Nephron progenitor cell (in vitro differentiated cells): ENCODE data around the gene GRM8.

Experiments used
- DNase-seq: peaks from one replicate; pipeline ENCODE4 v3.0.0; 2021
- H3K27ac Mint-ChIP-seq: 2 replicates; pipeline ENCODE4 v1.8.0; 2021; ENCODE audit warnings: mild to moderate bottlenecking, moderate library complexity, mixed read lengths
- H3K27me3 Mint-ChIP-seq: 2 replicates; pipeline ENCODE4 v1.8.0; 2021; ENCODE audit warnings: mild to moderate bottlenecking, low read depth, mixed read lengths; ENCODE audit not compliant: poor library complexity
- H3K36me3 Mint-ChIP-seq: 2 replicates; pipeline ENCODE4 v1.8.0; 2021; ENCODE audit warnings: low read depth, mixed read lengths
- H3K4me1 Mint-ChIP-seq: 2 replicates; pipeline ENCODE4 v1.8.0; 2021; ENCODE audit warnings: mixed read lengths
- H3K4me3 Mint-ChIP-seq: 2 replicates; pipeline ENCODE4 v1.8.0; 2021; ENCODE audit warnings: mild to moderate bottlenecking, moderate library complexity, mixed read lengths
- H3K9me3 Mint-ChIP-seq: 2 replicates; pipeline ENCODE4 v1.8.0; 2021; ENCODE audit warnings: mild to moderate bottlenecking, moderate library complexity, mixed read lengths
- TF ChIP-seq, protein P1 (sequence below): fragments of 200-600 bp; sonication (generic); IDR thresholded peaks from 2 replicates; pipeline ENCODE4 v1.5.0; 2021; ENCODE audit warnings: antibody characterized with exemption

GRM8 gene

DNA sequence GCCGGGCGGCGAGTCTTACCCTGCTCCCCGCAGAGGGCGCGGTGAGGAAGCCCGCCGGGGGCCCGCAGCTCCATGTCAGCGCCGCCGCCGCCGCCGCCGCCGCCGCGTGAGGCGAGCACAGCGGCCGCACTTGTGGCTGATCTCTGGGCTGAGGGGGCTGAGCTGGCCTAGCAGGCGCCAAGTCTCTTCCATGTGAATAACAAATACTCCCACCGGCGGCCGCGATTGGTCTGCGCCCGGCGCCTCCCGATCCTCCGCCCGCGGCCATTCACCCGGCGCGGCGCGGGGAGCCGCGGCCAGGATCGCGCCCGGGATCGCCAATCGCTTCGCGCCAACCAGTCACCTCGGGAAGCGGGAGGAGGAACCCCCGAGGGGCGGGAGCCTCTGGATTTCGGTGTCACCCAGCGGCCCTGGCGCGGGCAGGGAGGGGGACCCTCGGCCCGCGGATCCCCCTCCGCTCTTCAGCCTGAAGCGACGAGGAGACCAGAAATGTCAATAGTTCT is at the start of gene GRM8:
TSS of gene GRM8 (minus strand) at position 164 of the 503 bp plus-strand sequence.
- DNase-seq, result peak; percentile 81
- H3K27me3 Mint-ChIP-seq, result peaks cover 82% of the 10 kb centered on the region
- no peak within 1 kb of the TSS for H3K27ac Mint-ChIP-seq
- no peaks in the 10 kb centered on the region for H3K36me3 Mint-ChIP-seq
- H3K4me3 Mint-ChIP-seq, result peak within 1 kb of the TSS; percentile 85
- no peaks in the 10 kb centered on the region for H3K9me3 Mint-ChIP-seq
- TF ChIP-seq, protein P1, sequence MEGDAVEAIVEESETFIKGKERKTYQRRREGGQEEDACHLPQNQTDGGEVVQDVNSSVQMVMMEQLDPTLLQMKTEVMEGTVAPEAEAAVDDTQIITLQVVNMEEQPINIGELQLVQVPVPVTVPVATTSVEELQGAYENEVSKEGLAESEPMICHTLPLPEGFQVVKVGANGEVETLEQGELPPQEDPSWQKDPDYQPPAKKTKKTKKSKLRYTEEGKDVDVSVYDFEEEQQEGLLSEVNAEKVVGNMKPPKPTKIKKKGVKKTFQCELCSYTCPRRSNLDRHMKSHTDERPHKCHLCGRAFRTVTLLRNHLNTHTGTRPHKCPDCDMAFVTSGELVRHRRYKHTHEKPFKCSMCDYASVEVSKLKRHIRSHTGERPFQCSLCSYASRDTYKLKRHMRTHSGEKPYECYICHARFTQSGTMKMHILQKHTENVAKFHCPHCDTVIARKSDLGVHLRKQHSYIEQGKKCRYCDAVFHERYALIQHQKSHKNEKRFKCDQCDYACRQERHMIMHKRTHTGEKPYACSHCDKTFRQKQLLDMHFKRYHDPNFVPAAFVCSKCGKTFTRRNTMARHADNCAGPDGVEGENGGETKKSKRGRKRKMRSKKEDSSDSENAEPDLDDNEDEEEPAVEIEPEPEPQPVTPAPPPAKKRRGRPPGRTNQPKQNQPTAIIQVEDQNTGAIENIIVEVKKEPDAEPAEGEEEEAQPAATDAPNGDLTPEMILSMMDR, result no peak
- peaks cover 9% of the 10 kb centered on the region for H3K4me1 Mint-ChIP-seq

DNA sequence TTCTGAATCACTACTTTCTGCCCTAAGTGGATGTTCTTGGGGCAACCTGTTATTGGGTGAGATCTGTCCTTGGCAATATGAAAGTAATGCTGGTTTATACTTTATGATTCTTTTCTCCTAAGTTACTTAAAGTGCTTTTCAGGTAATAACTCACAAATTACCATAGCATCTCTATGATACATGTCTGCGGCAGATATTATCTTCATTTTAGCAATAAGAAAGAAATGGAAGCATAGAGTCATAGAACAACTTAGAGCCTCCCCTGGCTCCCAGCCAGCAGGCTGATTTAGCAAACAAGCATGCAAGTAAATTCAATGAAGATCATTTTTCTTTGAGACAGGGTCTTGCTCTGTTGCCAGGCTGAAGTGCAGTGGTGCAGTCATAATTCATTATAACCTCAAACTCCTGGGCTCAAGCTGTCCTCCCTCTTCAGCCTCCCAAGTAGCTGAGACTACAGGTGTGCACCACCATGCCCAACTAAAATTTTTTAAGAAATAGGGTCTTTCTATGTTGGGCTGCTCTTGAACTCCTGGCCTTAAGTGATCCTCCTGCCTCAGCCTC is 38.1 kb upstream of the GRM8 start:
- H3K9me3 Mint-ChIP-seq, result no peaks in the 10 kb centered on the region
- H3K27ac Mint-ChIP-seq, result no peak overlapping the region
- no peaks in the 10 kb centered on the region for H3K36me3 Mint-ChIP-seq
- TF ChIP-seq, protein P1, result no peak
- no peak for DNase-seq
- peaks cover 7% of the 10 kb centered on the region for H3K4me1 Mint-ChIP-seq
- peaks cover 14% of the 10 kb centered on the region for H3K27me3 Mint-ChIP-seq
- H3K4me3 Mint-ChIP-seq, result no peak overlapping the region

DNA sequence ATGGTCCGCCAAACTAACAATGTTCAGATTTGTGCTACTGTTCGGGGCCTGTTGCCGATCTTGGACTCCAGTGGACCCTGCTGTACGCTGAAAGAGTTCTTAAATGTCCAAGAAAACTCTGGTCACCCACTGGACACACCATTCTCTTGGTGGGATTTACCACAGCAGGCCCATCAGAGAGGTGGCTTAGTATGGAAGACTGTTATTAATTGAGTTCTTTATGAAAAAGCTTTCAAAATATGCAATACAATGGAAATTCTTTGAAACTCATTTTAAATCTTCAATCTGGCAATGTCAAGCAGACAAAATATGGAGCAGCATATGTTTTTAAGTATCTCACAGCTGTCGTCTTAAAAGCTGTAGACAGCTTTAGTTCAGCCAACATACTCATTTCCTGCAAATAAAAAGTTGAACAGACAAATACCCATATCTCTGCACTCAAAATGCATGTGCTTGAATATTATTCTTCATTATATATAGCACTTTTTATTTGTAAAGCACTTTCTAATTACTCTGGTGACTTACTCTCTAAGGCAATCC is 37.4 kb upstream of the GRM8 start:
- TF ChIP-seq, protein P1, result no peak
- Mint-ChIP-seq H3K4me3 (no peak overlapping the region), H3K27me3 (peaks cover 14% of the 10 kb centered on the region), H3K4me1 (peaks cover 7% of the 10 kb centered on the region), H3K9me3 (no peaks in the 10 kb centered on the region), H3K36me3 (no peaks in the 10 kb centered on the region), H3K27ac (no peak overlapping the region)
- no peak for DNase-seq

DNA sequence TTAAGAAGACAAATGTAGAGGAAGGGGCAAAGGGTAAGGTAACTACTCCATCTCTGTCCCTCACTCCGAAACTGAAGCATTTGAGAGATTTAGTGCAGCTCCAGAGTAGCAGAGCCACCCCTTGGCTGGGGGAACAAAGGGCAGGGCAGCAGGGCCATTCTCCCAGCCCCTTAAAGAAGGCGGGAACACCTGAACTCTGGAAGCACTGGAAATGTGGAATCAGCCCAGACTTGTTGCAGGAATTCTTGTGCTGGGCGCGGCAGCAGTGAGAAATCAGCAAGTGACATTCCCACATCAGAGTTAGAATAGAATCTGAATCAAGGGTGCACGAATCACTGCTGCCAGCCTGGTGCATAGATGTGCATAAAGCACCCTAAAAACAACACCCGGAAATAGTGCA is 34.4 kb upstream of the GRM8 start:
- Mint-ChIP-seq H3K36me3 (no peaks in the 10 kb centered on the region), H3K4me1 (peaks cover 7% of the 10 kb centered on the region)
- DNase-seq, result no peak

DNA sequence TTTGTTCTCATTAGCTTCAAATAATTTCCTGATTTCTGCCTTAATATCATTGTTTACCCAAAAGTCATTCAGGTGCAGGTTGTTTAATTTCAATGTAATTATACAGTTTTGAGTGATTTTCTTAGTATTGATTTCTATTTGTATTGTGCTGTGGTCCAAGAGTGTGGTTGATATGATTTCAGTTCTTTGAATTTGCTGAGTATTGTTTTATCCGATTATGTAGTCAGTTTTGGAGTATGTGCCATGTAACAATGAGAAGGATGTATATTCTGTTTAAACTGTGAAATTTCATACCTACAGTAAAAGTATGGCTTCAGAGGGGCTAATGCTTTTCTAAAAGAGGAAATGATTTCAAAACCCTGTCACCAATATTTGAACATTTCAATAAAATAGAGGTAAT is 17.4 kb upstream of the GRM8 start:
- no peak overlapping the region for H3K4me3 Mint-ChIP-seq
- H3K36me3 Mint-ChIP-seq, result no peaks in the 10 kb centered on the region
- no peaks in the 10 kb centered on the region for H3K9me3 Mint-ChIP-seq
- H3K4me1 Mint-ChIP-seq, result no peaks in the 10 kb centered on the region
- no peak for DNase-seq
- H3K27ac Mint-ChIP-seq, result no peak overlapping the region
- H3K27me3 Mint-ChIP-seq, result peaks cover 15% of the 10 kb centered on the region
- TF ChIP-seq, protein P1, result no peak

More for the DNA sequence above, 34.4 kb upstream of the GRM8 start:
- H3K27ac Mint-ChIP-seq, result no peak overlapping the region
- H3K9me3 Mint-ChIP-seq, result no peaks in the 10 kb centered on the region
- peaks cover under 1% of the 10 kb centered on the region for H3K27me3 Mint-ChIP-seq
- H3K4me3 Mint-ChIP-seq, result no peak overlapping the region
- TF ChIP-seq, protein P1, result no peak

DNA sequence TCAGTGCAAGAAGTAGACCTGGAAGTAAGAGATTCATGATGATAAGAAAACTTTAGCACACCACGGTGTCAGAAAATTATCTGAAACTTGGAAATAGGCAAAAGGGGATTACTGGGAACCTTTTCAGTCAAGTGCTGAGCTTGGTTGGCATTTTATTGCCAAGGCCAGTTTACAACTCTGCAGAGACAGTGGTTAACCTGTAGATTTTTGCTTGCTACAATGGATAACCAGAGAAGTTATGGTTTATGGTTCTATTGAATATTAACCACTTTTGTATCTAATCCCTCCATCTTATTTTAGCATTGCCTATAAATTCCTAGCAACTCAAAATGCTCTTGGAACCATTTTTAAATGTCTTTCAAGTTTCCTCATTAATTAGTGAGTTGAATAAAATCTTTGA is 13.3 kb upstream of the GRM8 start:
- Mint-ChIP-seq H3K27me3 (peaks cover 32% of the 10 kb centered on the region), H3K9me3 (no peaks in the 10 kb centered on the region), H3K4me3 (no peak overlapping the region), H3K27ac (no peak overlapping the region), H3K4me1 (no peaks in the 10 kb centered on the region), H3K36me3 (no peaks in the 10 kb centered on the region)
- DNase-seq, result no peak
- TF ChIP-seq, protein P1, result no peak
